Measurements from ENCODE around the gene FDX1.

GRCh38 chr11:110446594-110446993 lies 16.8 kb downstream of the FDX1 start:
- no peak for TF ChIP-seq JUN (IDR thresholded peaks at IDR 0.05; ENCODE audit: low read depth, low read length)
- TF ChIP-seq EP300 (IDR thresholded peaks at IDR 0.05; ENCODE audit: borderline replicate concordance in 1 of 2, low read depth in 2 of 2, low read length in 2 of 2), result no peak
- TF ChIP-seq POLR2AphosphoS5 (IDR thresholded peaks at IDR 0.05; ENCODE audit: low read depth, low read length), result no peak
- TF ChIP-seq, protein P1, sequence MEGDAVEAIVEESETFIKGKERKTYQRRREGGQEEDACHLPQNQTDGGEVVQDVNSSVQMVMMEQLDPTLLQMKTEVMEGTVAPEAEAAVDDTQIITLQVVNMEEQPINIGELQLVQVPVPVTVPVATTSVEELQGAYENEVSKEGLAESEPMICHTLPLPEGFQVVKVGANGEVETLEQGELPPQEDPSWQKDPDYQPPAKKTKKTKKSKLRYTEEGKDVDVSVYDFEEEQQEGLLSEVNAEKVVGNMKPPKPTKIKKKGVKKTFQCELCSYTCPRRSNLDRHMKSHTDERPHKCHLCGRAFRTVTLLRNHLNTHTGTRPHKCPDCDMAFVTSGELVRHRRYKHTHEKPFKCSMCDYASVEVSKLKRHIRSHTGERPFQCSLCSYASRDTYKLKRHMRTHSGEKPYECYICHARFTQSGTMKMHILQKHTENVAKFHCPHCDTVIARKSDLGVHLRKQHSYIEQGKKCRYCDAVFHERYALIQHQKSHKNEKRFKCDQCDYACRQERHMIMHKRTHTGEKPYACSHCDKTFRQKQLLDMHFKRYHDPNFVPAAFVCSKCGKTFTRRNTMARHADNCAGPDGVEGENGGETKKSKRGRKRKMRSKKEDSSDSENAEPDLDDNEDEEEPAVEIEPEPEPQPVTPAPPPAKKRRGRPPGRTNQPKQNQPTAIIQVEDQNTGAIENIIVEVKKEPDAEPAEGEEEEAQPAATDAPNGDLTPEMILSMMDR (IDR thresholded peaks at IDR 0.05; ENCODE audit: control extremely low read depth in 1 of 3, insufficient read depth in 1 of 3, low read depth in 1 of 3, low read length in 3 of 3), result no peak
- TF ChIP-seq YY1 (IDR thresholded peaks at IDR 0.05; ENCODE audit: low read depth, low read length), result no peak
- no peak for TF ChIP-seq POLR2A (IDR thresholded peaks at IDR 0.05; ENCODE audit: control extremely low read depth in 1 of 2, low read depth in 2 of 2, low read length in 2 of 2)
